ENCODE measurements around the gene P2RX4. TPM values are rescaled to one million over a fixed set of nuclear protein-coding genes. Genes with fewer than 3 reads are reported as not detected.

The P2RX4 gene
- total RNA-seq, 1 experiment from 2014 or later, result 17.1 TPM

DNA sequence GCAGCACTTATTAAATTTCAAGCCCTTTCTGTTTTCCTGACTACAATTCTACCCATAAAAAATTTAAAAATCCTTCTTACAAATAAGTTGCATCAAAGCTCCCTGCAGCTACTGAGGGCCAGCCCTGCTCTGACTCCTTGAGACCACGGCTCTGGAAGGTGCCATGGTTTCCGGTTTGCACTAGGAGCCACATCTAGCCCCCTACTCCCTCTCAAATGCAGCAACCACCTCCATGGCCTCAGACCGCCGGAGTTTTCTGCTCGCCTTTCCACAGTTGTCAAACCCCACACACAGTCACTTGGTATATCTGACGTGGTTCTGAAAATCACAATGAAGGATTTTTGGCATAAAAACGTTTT lies 30.1 kb downstream of the P2RX4 start:
- ATAC-seq (no peak), DNase-seq (ENCODE audit: low read depth, low spot score) (no peak)
- TF ChIP-seq ZFX (IDR thresholded peaks at IDR 0.05) (no peak), JUND (IDR thresholded peaks at IDR 0.05) (no peak), SIN3A (IDR thresholded peaks at IDR 0.05; ENCODE audit: low read depth) (no peak), YY1 (IDR thresholded peaks at IDR 0.05; ENCODE audit: extremely low read depth, insufficient replicate concordance, low read depth, low read length) (no peak), EZH2phosphoT487 (IDR thresholded peaks at IDR 0.05; ENCODE audit: borderline replicate concordance) (no peak), CEBPB (IDR thresholded peaks at IDR 0.05; ENCODE audit: low read depth) (no peak), POLR2A (IDR thresholded peaks at IDR 0.05; ENCODE audit: borderline replicate concordance, extremely low read depth, insufficient read depth, insufficient read length) (no peak), POLR2AphosphoS5 (IDR thresholded peaks at IDR 0.05; ENCODE audit: low read depth, low read length) (no peak), ELF1 (IDR thresholded peaks at IDR 0.05; ENCODE audit: borderline replicate concordance, low read depth) (no peak), SP1 (IDR thresholded peaks at IDR 0.05; ENCODE audit: low read depth) (no peak)
- TF ChIP-seq, protein P1, sequence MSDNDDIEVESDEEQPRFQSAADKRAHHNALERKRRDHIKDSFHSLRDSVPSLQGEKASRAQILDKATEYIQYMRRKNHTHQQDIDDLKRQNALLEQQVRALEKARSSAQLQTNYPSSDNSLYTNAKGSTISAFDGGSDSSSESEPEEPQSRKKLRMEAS (IDR thresholded peaks at IDR 0.05), result no peak
- TF ChIP-seq, protein P2, sequence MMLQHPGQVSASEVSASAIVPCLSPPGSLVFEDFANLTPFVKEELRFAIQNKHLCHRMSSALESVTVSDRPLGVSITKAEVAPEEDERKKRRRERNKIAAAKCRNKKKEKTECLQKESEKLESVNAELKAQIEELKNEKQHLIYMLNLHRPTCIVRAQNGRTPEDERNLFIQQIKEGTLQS (IDR thresholded peaks at IDR 0.05), result no peak
- TF ChIP-seq, protein P3, sequence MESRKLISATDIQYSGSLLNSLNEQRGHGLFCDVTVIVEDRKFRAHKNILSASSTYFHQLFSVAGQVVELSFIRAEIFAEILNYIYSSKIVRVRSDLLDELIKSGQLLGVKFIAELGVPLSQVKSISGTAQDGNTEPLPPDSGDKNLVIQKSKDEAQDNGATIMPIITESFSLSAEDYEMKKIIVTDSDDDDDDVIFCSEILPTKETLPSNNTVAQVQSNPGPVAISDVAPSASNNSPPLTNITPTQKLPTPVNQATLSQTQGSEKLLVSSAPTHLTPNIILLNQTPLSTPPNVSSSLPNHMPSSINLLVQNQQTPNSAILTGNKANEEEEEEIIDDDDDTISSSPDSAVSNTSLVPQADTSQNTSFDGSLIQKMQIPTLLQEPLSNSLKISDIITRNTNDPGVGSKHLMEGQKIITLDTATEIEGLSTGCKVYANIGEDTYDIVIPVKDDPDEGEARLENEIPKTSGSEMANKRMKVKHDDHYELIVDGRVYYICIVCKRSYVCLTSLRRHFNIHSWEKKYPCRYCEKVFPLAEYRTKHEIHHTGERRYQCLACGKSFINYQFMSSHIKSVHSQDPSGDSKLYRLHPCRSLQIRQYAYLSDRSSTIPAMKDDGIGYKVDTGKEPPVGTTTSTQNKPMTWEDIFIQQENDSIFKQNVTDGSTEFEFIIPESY (IDR thresholded peaks at IDR 0.05; ENCODE audit: extremely low read depth, insufficient replicate concordance, low read length), result no peak
- Histone ChIP-seq H3K36me3 (ENCODE audit: control insufficient read depth in 1 of 2, insufficient read depth in 2 of 2, low read length in 2 of 2) (peaks cover 2 to 8% of the 10 kb centered on the region in 2 experiments; a peak in 3 of 4 replicates), H3K4me3 (replicated peaks in 1 of 2; ENCODE audit: low read depth in 1 of 2, low read length in 2 of 2) (no peak overlapping the region), H3K27ac (ENCODE audit: low read depth, low read length) (no peak overlapping the region), H3K27me3 (ENCODE audit: insufficient read depth, low read length) (no peaks in the 10 kb centered on the region), H3K9me2 (ENCODE audit: insufficient read depth) (no peaks in the 10 kb centered on the region), H4K20me1 (ENCODE audit: insufficient read depth) (no peaks in the 10 kb centered on the region), H3K4me1 (ENCODE audit: control insufficient read depth in 1 of 2, insufficient read depth in 2 of 2, low read length in 2 of 2) (no peaks in the 10 kb centered on the region), H3K4me2 (ENCODE audit: low read length) (no peak overlapping the region), H3K9me3 (ENCODE audit: control insufficient read depth in 1 of 2, insufficient read depth in 1 of 2, low read depth in 1 of 2, low read length in 2 of 2) (no peaks in the 10 kb centered on the region), H3K9ac (ENCODE audit: low read length) (no peak overlapping the region), H2AFZ (ENCODE audit: low read depth, low read length, poor library complexity, severe bottlenecking) (no peak overlapping the region), H3K79me2 (ENCODE audit: insufficient read depth, low read length) (no peaks in the 10 kb centered on the region)
- no TSS peak for BruUV-seq (replicated peaks)
- ChIA-PET POLR2A (no interaction called here), RAD21 (ENCODE audit: low non-redundant PET in 1 of 2, low total read pairs in 2 of 2, uncharacterized antibody in 2 of 2, unreplicated experiment in 2 of 2) (no interaction called here), CTCF (no interaction called here)
- intact Hi-C loops (cut with micrococcal nuclease), result no loop called here

All from HCT116 (cell line).